Measurements from ENCODE around the gene IGSF22.

DNA sequence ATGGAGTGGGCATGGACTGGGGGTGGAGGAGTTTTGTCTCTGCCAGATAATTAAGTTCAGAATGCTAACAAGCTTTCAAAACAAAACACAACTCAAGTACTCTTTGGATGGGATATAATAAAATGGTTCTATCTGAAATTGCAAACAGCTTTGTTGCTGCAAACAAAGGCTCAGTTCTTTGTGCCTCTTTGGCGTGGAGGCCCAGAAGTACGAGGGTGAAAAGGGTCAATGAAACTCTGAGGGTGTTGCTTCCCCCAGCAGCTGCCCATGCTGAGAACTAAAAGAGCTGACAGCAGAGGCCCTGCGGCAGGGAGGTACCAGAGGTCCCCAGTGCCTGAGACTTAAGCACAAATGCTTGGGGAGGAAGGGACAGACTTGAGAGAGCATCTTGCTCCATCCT is 26.5 kb upstream of the IGSF22 start:
- TF ChIP-seq POLR2AphosphoS5 (IDR thresholded peaks at IDR 0.05; ENCODE audit: borderline replicate concordance, low read depth, low read length) (no peak), EZH2 (IDR thresholded peaks at IDR 0.05) (no peak), FOXP2 (optimal IDR thresholded peaks at IDR 0.05; ENCODE audit: control extremely low read depth, extremely low read length, insufficient read depth) (no peak)
